Brain microvascular endothelial cell (primary cell): Measurements from ENCODE around the gene ASCL5.

Experiments
- DNase-seq: peaks from one replicate; pipeline ENCODE4 v3.0.0-alpha.2; 2020
- H3K27ac ChIP-seq: fragments of 250-450 bp; sonication (Bioruptor Pico); 2 replicates; pipeline ENCODE4 v1.5.1; 2020; ENCODE audit warnings: mild to moderate bottlenecking, moderate library complexity
- H3K27me3 ChIP-seq: fragments of 250-450 bp; sonication (Bioruptor Pico); replicated peaks from 2 replicates; pipeline ENCODE4 v1.5.1; 2020; ENCODE audit warnings: mild to moderate bottlenecking
- H3K36me3 ChIP-seq: fragments of 250-450 bp; sonication (Bioruptor Pico); replicated peaks from 2 replicates; pipeline ENCODE4 v1.5.1; 2020; ENCODE audit warnings: mild to moderate bottlenecking
- H3K4me3 ChIP-seq: 2 replicates; pipeline ENCODE4 v1.5.1; 2011; ENCODE audit warnings: low read depth, mild to moderate bottlenecking, control low read depth, low read length, moderate library complexity
- CTCF ChIP-seq: IDR thresholded peaks from 2 replicates; pipeline ENCODE4 v1.5.1; 2011; ENCODE audit warnings: low read depth, mild to moderate bottlenecking, moderate library complexity, low read length, control low read depth, inconsistent platforms; ENCODE audit errors: missing control alignments
- in situ Hi-C: cut with HindIII; loops from 2 replicates; pipeline ENCODE4 v1.10.0; 2017; ENCODE audit warnings: low sequenced_read_pairs, low pct_ligation_motif_present

Gene ASCL5

GRCh38 chr1:201122321-201122957 lies 4.5 kb downstream of the ASCL5 start:
- no peak overlapping the region for H3K4me3 ChIP-seq
- no peak for DNase-seq
- TF ChIP-seq CTCF, result no peak
- H3K27me3 ChIP-seq, result peaks cover 20% of the 10 kb centered on the region
- H3K36me3 ChIP-seq, result no peaks in the 10 kb centered on the region
- in situ Hi-C loops, result no loop called here
- no peak overlapping the region for H3K27ac ChIP-seq

- in situ Hi-C loops, result no loop called here
- DNase-seq, result peak; percentile 47
- TF ChIP-seq CTCF, result peak; percentile 91
- Histone ChIP-seq H3K4me3 (no peak overlapping the region), H3K27me3 (peaks cover 13% of the 10 kb centered on the region), H3K36me3 (no peaks in the 10 kb centered on the region), H3K27ac (no peak overlapping the region)
These were observed 7.5 kb downstream of the ASCL5 start for GRCh38 chr1:201119206-201120197.

GRCh38 chr1:201116091-201116490 lies 10.9 kb downstream of the ASCL5 start:
- no peak overlapping the region for H3K4me3 ChIP-seq
- no peak for TF ChIP-seq CTCF
- DNase-seq, result no peak
- H3K36me3 ChIP-seq, result no peaks in the 10 kb centered on the region
- H3K27ac ChIP-seq, result no peak overlapping the region
- no peaks in the 10 kb centered on the region for H3K27me3 ChIP-seq
- in situ Hi-C loops, result no loop called here

- DNase-seq, result no peak
- H3K27me3 ChIP-seq, result no peaks in the 10 kb centered on the region
- H3K4me3 ChIP-seq, result no peak overlapping the region
These were observed 11.5 kb downstream of the ASCL5 start for GRCh38 chr1:201115390-201115937.

More at GRCh38 chr1:201115390-201115937, 11.5 kb downstream of the ASCL5 start:
- Histone ChIP-seq H3K36me3 (no peaks in the 10 kb centered on the region), H3K27ac (no peak overlapping the region)
- TF ChIP-seq CTCF, result no peak
- in situ Hi-C loops, result no loop called here
